DMS79 treated with DMSO at 0.1 percent for 48 hours (cell line): Measurements from ENCODE around the gene GPT2.
A peak's percentile ranks its signal among the peaks of the same experiment; 100 is the strongest.

ENCODE experiments used
- DNase-seq: peaks from one replicate; lab custom pipeline; 2025; lab: John Stamatoyannopoulos, UW

The GPT2 gene

GRCh38 chr16:46883690-46884512, at the start of gene GPT2:
Gene GPT2 (plus strand): TSS chr16:46884362. CDS start chr16:46884716, 354 bp downstream.
- peak; percentile 69 for DNase-seq

- DNase-seq: no peak
These were observed 47.3 kb upstream of the GPT2 start for GRCh38 chr16:46836534-46837530.

GRCh38 chr16:46839986-46840443, 44.1 kb upstream of the GPT2 start:
- peak; percentile 17 for DNase-seq

GRCh38 chr16:46842192-46842895, 41.8 kb upstream of the GPT2 start:
- DNase-seq: no peak

- DNase-seq: no peak
These were observed 40.1 kb upstream of the GPT2 start for GRCh38 chr16:46843898-46844642.

- no peak for DNase-seq
These were observed 39.4 kb upstream of the GPT2 start for GRCh38 chr16:46844771-46845170.

- no peak for DNase-seq
These were observed 38.2 kb upstream of the GPT2 start for GRCh38 chr16:46845952-46846351.

GRCh38 chr16:46848768-46849764, 35.1 kb upstream of the GPT2 start:
- no peak for DNase-seq

- DNase-seq: no peak
These were observed 33.3 kb upstream of the GPT2 start for GRCh38 chr16:46850619-46851555.

GRCh38 chr16:46852130-46852529, 32.0 kb upstream of the GPT2 start:
- no peak for DNase-seq

GRCh38 chr16:46853713-46854443, 30.3 kb upstream of the GPT2 start:
- DNase-seq: peak; percentile 16

GRCh38 chr16:46854846-46855245, 29.3 kb upstream of the GPT2 start:
- DNase-seq: no peak

GRCh38 chr16:46855389-46855788, 28.8 kb upstream of the GPT2 start:
- no peak for DNase-seq

- DNase-seq: peak; percentile 11
These were observed 26.7 kb upstream of the GPT2 start for GRCh38 chr16:46857368-46857945.

- DNase-seq: no peak
These were observed 26.0 kb upstream of the GPT2 start for GRCh38 chr16:46858151-46858550.

- DNase-seq: no peak
These were observed 24.4 kb upstream of the GPT2 start for GRCh38 chr16:46859719-46860152.

- no peak for DNase-seq
These were observed 21.4 kb upstream of the GPT2 start for GRCh38 chr16:46862555-46863447.
